VCaP (cell line): Measurements from ENCODE around the gene PDLIM4.

Experiments used
- H3K27ac ChIP-seq: fragments of 450-650 bp; 2 replicates; pipeline ENCODE4 v1.5.1; 2017
- CTCF ChIP-seq: fragments of 450-650 bp; conservative IDR thresholded peaks from 2 replicates; pipeline ENCODE4 v1.5.1; 2017; ENCODE audit warnings: mild to moderate bottlenecking, moderate library complexity

Gene PDLIM4

DNA sequence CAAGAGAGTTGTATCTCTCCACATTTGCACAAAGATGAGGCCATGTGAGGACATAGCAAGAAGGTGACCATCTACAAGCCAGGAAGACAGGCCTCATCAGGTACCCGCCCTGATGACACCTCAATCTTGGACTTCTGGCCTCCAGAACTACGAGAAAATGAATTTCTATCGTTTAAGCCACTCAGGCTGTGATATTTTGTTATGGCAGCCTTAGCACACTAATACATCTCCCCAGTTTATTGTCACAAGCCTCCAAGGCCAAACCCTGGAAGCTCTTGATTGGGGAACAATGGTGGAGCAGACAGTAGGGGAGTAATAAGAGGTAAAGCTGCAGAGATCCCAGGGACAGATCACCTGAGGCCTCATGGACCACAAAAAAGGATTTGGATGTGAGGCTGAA is 22.2 kb upstream of the PDLIM4 start:
- no peak for TF ChIP-seq CTCF
- no peak overlapping the region for H3K27ac ChIP-seq

DNA sequence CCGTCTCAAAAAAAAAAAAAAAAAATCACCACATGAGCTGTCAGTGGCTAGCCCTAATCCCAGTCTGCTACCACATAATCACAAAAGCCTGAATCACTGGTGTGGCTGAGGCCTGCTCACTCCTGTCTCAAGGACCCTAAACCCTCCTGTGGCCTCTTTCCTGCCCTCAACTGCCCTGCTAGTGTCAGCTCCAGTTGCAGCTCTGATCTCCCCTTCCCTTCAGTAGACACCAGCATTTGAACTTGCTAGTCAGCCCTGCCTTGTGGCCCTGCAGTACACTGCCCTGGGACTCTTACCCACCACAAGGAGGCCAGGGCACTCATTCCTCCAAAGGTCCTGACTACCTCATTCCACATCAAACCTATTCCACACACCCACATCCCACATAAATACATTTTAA is 20.4 kb upstream of the PDLIM4 start:
- H3K27ac ChIP-seq, result no peak overlapping the region

DNA sequence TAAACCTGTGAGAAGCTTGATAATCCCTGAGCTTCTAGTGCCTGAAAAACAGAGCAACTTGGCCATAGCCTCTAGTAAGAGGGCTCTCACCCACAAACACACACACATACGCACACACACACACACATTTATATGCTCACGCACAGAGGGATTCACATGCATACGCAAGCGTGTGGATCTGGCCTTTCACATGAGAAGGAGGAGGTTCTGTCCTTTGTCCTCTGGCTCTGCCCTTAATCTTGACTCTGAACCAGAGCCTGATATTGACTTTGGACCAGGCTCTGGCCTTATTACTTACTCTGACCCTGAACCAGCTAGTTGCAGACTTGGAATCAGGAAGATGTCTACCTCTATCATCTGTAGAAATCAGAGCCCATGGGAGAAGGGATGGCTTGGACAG is 19.8 kb upstream of the PDLIM4 start:
- H3K27ac ChIP-seq, result no peak overlapping the region
- TF ChIP-seq CTCF, result no peak

More for the DNA sequence above, 20.4 kb upstream of the PDLIM4 start:
- no peak for TF ChIP-seq CTCF

DNA sequence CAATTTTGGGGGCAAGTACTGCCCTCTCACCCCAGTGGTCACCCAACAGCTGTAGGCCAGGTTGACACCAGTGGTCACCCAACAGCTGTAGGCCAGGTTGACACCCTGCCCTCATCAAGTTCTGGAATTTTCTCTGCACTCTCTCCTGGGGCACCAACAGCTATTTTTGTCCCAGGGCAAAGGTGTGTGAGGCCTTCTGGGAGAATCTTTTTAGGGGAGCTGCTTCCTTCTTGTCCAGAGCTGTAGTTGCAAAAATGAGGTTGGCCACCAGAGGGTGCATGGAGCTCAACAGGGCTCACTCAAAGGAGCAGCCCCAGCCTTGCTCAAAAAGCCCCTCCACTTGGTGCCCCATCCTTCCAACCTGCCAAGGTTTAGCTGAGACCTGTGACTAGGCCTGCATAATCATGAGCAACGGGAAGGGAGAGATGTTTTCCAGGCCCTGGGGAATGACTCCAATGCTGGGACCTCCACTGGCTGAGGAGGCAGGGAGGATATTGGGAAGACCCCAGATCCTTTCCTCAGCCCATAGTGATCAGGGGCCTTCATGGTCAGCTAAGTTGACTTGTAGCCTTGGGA is 19.2 kb upstream of the PDLIM4 start:
- no peak overlapping the region for H3K27ac ChIP-seq
- TF ChIP-seq CTCF, result peak; percentile 81

DNA sequence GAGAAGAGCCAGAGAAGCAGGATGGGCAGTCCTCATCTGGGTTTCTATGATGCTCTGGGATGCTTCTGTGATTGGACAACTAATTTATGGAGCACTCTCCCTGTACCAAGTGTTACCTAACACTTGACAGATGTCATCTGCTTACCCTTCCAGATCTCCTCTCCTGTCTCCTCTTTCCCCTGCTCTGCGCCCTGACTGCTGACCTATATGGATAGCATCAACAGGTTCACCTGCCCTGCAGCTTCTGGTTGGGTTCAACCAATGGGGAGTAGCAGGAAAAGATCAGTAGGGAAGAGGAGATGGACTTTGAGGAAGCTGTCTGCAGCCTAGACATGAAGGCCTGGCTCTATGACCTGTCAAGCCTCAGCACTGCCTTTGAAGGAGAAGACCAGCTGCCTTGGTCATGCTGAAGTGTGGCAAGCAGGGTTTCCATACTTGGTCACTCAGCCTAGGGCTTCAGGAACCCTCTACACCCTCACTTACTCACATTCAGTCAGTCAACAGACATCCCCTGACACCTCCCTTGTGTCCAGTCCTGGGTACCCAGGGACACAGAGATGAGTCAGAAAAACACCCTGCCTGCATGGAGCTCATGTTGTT is 18.5 kb upstream of the PDLIM4 start:
- TF ChIP-seq CTCF, result no peak
- no peak overlapping the region for H3K27ac ChIP-seq

- TF ChIP-seq CTCF, result no peak
- no peak overlapping the region for H3K27ac ChIP-seq
Observed at GRCh38 chr5:132239776-132240175, 17.7 kb upstream of the PDLIM4 start.

DNA sequence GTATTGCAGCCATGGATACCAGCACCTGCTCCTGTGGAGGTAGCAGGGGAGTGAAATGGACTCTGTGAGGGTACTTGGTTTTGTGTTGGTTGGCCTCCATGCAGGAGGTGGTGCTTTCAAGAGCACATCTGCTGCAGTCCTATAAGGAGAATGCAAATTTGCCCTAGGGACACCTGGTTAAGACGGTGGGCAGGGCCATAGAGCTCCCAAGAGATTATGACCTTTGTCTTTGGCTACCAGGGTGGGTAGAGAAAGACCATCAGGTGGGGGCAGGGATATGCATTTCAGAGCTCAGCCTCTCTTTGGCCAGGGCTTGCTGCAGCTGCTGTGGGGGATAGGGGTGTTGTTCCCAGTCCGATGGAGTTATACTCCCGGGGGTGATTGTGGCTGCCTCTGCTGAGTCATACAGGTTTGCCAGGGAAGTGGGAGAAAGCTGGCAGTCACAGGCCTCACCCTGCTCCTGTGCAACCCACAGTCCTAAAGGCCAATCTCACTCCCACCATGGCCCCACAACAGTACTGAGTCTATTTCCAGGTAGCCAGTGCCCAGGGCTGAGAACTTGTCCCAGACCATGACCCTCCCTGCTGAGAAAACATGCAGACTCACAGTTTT is 14.0 kb upstream of the PDLIM4 start:
- no peak for TF ChIP-seq CTCF
- H3K27ac ChIP-seq, result no peak overlapping the region
